GM18873 (cell line): ENCODE measurements around the gene GSKIP.
"Not testable (repeated sequence)": the region's sequence is repeated elsewhere in the genome, so short reads cannot be mapped to it uniquely, and the experiment has no call there.

Experiments
- ATAC-seq: cut with Tn5 transposase; IDR thresholded peaks from one replicate; pipeline ENCODE4 v1.9.1; 2021; ENCODE audit warnings: mild to moderate bottlenecking, moderate library complexity, moderate number of reproducible peaks; ENCODE audit not compliant: unreplicated experiment, low FRiP score

GSKIP gene

GRCh38 chr14:96362965-96363750 lies at the start of gene GSKIP, which contains the start of gene ATG2B:
GSKIP (plus strand) TSS chr14:96363526; CDS start chr14:96382248, 18,722 bp downstream.
ATG2B (minus strand) TSS chr14:96363341; CDS start chr14:96362976, 365 bp downstream.
- peak; percentile 51 for ATAC-seq

- no peak for ATAC-seq
Measured at GRCh38 chr14:96316087-96316486, 47.2 kb upstream of the GSKIP start.

DNA sequence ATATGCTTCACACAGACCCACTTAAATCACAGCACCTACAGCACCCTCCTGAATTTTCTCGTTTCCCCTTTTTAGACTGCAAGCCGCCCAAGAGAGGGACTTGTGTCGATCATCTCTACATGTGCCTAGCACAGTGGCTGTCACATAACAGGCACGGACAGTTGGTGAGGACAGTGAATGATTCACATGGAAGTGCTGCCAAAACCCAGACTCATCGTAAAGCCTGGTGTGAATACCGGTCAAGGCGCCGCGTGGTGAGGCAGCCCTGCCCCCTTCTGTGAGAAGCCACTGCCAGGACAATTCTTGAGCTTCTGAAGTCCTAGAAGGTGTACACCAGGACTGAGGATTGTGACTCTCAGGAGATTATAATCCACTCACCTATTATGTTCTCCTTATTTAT lies 44.5 kb upstream of the GSKIP start:
- no peak for ATAC-seq

- no peak for ATAC-seq
Measured at GRCh38 chr14:96320605-96321004, 42.7 kb upstream of the GSKIP start.

- ATAC-seq, result no peak
Measured at GRCh38 chr14:96324219-96324618, 39.1 kb upstream of the GSKIP start.

DNA sequence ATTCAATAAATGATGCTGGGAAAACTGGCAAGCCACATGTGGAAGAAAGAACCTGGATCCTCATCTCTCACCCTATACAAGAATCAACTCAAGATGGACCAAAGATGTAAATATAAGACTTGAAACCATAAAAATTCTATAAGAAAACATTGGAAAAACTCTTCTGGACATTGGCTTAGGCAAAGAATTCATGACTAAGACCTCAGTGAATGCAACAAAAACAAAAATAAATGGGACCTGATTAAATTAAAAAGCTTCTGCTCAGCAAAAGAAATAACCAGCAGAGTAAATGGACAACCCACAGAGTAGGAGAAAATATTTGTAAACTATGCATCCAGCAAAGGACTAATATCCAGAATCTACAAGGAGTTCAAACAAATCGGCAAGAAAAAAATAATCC lies 24.8 kb upstream of the GSKIP start:
- no peak for ATAC-seq

DNA sequence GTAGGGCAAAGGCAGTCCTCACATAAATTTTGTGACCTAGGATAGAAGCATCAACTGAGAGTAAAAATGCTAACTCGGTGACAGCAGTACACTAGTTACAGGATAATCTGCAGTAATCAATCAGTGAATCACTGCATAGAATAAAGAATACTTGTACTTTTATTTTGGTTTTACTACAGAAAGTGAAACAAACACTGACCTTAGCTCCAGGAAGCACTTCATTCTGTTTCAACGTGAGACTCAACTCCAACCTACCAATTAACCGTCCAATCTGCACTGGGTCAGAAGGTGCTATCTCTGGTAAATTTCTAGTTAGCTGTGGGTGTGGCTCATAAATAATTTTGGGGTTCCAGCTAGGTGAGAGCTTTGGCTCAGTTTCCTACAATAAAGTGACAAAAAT lies 22.0 kb upstream of the GSKIP start:
- ATAC-seq, result no peak

GRCh38 chr14:96345669-96346068 lies 17.7 kb upstream of the GSKIP start:
- no peak for ATAC-seq

GRCh38 chr14:96347957-96348356 lies 15.4 kb upstream of the GSKIP start:
- not testable (repeated sequence) for ATAC-seq

- ATAC-seq, result no peak
Measured at GRCh38 chr14:96349286-96350075, 13.8 kb upstream of the GSKIP start.

GRCh38 chr14:96351986-96352385 lies 11.3 kb upstream of the GSKIP start:
- no peak for ATAC-seq

- no peak for ATAC-seq
Measured at GRCh38 chr14:96352708-96353107, 10.6 kb upstream of the GSKIP start.

DNA sequence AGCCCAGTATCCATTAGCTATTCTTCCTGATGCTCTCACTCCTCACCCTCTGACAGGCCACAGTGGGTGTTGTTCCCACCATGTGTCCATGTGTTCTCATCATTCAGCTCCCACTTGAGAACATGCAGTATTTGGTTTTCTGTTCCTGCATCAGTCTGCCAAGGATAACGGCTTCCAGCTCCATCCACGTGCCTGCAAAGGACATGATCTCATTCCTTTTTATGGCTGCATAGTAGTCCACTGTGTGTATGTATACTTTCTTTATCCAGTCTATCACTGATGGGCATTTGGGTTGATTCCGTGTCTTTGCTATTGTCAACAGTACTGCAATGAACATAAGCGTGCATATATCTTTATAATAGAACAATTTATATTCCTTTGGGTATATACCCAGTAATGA lies 9.1 kb upstream of the GSKIP start:
- no peak for ATAC-seq

GRCh38 chr14:96357216-96357615 lies 6.1 kb upstream of the GSKIP start:
- ATAC-seq, result no peak

DNA sequence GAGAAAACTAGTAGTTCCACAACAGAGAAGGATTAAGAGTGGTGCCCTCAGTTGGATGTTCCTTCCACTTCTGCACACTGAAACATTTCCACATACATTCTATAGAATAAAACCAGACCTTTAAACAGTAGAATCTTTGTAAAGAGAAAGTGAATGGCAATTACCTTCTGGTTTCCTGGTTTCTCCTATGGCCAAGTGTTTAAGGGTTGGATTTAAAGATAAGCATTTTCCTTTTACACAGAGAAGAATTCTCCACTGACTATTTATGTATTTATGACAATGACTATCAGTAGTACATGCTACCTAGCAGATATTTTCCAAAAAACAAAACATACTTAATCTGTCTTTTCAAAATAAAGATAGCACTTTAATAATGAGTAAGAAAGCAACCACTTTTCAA lies 3.4 kb upstream of the GSKIP start:
- no peak for ATAC-seq

GRCh38 chr14:96362071-96362964 lies 1.0 kb upstream of the GSKIP start:
- peak; percentile 15 for ATAC-seq

DNA sequence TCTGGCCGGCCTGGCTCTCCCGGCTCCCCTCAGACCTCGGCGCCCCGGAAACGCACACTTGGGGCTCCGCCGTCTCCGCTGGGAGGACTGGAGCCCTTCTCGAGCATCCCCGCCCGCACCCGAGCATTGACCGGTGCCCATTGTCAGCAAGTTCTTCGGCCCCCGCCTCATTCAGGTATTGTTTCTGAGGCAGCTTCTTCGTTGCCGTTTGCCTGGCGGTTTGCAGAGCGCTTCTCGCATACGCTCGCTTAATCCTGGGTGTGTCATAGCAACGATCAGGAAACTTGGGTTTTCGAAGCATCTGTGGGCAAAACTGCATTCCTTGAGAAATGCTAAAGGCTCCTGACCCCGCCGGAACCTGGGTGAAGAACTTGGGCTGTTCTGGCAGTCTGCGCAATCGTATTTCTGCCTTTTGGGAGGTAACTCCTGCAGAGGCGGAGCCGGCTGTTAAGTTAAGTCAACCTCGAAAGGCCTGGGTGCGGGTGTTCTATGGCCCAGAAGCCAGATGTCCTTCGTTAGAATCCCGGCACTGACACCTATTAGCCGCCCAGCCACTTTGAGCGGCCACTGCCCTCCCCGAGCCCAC lies 518 bp downstream of the GSKIP start:
- ATAC-seq, result peak; percentile 22

DNA sequence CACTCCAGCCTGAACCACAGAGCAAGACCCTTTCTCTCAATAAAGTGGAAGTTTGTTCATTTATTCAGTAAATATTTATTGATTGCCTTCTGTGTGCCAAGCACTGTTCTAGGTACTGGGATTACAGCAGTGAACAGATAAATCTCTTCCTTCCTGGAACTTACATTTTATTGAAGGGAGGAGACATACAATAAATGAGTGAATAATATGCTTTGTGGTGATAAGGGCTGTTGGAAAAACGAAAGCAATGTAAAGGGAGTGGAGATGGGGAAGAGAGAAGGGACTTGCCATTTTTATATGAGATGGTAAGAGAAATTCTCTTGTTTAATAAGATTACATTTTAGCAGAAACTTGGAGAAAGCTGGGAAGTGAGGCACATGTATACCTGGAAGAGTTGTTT lies 1.6 kb downstream of the GSKIP start:
- no peak for ATAC-seq

GRCh38 chr14:96368534-96368933 lies 5.2 kb downstream of the GSKIP start:
- no peak for ATAC-seq

DNA sequence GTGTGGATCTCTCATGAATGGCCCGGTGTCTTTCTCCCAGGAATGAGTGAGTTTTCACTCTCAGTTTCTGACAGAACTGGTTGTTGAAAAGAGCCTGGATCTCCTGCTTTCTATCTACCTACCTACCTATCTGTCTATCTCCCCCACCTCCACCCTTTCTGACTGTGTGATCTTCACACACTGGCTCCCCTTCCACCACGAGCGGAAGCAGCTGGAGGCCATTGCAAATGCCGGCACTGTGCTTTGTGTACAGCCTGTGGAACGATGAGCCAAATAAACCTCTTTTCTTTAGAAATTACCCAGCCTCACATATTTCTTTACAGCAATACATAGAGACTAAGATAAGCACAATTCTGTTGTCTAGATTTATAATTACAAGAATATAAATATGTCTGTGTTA lies 7.2 kb downstream of the GSKIP start:
- no peak for ATAC-seq
